Omental fat pad (tissue), 4 donors: Measurements from ENCODE around the gene FOXR2. TPM values are rescaled to one million over a fixed set of nuclear protein-coding genes. Genes with fewer than 3 reads are reported as not detected.

Experiments
- ATAC-seq: fragments of 150-250 bp; one replicate; pipeline ENCODE4 v1.9.1; 2016; ENCODE audit warnings: mild to moderate bottlenecking, moderate library complexity; ENCODE audit not compliant: low FRiP score
- DNase-seq: peaks from one replicate; pipeline ENCODE4 v3.0.0-alpha.2; 2019; ENCODE audit warnings: low spot score
- total RNA-seq, 4 donors: library from RNA; depleted of rRNA; stranded (reverse); fragments of >200 nt; gene quantifications; one replicate each; pipeline ENCODE4 v1.1.0, GENCODE V29; 2016
- TF ChIP-seq, protein P1 (sequence below), 3 donors: fragments of 450-650 bp; IDR thresholded peaks; one replicate each; pipeline ENCODE4 v1.5.1; 2016 to 2017; ENCODE audit warnings: antibody characterized with exemption in 3 of 3, mild to moderate bottlenecking in 3 of 3, moderate library complexity in 2 of 3

FOXR2 gene, protein sequence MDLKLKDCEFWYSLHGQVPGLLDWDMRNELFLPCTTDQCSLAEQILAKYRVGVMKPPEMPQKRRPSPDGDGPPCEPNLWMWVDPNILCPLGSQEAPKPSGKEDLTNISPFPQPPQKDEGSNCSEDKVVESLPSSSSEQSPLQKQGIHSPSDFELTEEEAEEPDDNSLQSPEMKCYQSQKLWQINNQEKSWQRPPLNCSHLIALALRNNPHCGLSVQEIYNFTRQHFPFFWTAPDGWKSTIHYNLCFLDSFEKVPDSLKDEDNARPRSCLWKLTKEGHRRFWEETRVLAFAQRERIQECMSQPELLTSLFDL
- not detected for total RNA-seq

DNA sequence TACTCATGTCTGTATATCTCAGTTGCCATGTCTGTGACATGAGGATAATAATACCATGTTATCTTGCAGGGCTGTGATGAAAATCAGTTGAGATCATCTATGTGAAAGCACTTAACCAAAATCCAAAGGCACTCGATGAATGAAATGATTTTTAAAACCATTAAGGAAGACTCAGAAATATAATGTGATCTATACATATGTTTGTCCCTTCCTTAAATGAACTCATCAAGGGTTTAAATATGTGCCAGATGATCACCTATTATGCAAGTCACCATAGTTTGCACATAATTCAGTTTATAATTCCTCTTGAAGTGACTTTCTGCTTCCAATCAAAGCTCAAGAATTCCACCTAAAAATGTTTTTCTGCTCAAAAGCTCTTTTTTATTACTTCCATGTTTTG, at the start of gene FOXR2:
Gene FOXR2 (plus strand): TSS at position 301 of the 400 bp plus-strand sequence. CDS start 312 bp downstream, outside the sequence.
- ATAC-seq: no peak

DNA sequence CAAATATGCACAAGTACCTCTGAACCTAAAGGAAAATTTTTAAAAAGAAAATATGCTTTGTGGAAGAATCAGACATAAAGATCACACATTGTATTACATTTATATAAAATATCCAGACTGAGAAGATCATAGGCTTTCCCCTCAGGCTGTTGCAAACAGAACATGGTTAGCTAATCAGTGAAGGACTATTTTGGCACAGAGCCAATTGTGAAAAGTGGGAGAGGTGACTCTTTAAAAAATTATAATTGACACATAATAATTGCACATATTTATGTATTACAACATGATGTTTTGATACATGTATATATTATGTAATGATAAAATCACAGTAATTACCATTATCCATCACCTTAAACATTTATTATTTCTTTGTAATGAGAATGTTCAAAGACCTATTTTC, 44.1 kb upstream of the FOXR2 start:
- no peak for DNase-seq
- TF ChIP-seq, protein P1, sequence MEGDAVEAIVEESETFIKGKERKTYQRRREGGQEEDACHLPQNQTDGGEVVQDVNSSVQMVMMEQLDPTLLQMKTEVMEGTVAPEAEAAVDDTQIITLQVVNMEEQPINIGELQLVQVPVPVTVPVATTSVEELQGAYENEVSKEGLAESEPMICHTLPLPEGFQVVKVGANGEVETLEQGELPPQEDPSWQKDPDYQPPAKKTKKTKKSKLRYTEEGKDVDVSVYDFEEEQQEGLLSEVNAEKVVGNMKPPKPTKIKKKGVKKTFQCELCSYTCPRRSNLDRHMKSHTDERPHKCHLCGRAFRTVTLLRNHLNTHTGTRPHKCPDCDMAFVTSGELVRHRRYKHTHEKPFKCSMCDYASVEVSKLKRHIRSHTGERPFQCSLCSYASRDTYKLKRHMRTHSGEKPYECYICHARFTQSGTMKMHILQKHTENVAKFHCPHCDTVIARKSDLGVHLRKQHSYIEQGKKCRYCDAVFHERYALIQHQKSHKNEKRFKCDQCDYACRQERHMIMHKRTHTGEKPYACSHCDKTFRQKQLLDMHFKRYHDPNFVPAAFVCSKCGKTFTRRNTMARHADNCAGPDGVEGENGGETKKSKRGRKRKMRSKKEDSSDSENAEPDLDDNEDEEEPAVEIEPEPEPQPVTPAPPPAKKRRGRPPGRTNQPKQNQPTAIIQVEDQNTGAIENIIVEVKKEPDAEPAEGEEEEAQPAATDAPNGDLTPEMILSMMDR (IDR thresholded peaks at IDR 0.05): no peak
- no peak for ATAC-seq

More for the DNA sequence above, at the start of gene FOXR2:
- no peak for DNase-seq
- TF ChIP-seq, protein P1 (IDR thresholded peaks at IDR 0.05): no peak

DNA sequence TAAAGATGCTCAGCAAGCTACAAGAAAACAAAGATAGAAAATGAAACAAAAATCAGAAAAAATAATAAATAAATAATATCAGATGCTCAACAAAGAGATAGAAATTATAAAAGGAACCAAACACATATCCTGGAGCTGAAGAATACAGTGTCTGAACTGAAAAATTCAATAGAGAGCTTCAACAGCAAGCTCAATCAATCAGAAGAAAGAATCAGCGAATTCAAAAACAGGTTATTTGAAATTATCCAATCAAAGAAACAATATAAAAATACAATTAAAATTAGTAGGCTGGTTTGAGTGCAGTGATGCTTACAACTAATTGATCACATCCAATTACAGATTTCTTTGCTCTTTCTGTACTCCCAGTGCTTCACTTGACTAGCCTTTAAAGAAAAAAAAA, 40.8 kb upstream of the FOXR2 start:
- TF ChIP-seq, protein P1 (IDR thresholded peaks at IDR 0.05): no peak
- ATAC-seq: no peak
- DNase-seq: no peak

DNA sequence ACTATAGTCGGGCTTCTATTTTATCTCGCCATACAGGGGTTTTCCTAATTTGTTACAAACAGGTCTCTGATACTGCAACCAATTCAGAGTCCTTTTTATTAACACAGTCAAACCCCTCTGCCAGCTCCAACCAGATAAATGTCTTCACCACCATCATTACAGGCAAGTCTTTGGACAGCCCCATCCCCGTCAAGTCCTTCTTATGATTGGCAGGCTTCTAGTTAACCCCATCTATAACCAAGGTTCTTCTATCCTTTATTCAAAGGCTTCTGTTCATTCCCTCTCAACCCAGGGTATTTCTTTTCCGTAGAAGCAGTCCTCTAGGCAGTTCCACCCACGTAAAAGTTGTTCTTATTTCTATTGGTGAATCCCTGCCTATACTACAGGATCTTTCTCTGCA, 29.9 kb upstream of the FOXR2 start:
- TF ChIP-seq, protein P1 (IDR thresholded peaks at IDR 0.05): no peak
- ATAC-seq: no peak

DNA sequence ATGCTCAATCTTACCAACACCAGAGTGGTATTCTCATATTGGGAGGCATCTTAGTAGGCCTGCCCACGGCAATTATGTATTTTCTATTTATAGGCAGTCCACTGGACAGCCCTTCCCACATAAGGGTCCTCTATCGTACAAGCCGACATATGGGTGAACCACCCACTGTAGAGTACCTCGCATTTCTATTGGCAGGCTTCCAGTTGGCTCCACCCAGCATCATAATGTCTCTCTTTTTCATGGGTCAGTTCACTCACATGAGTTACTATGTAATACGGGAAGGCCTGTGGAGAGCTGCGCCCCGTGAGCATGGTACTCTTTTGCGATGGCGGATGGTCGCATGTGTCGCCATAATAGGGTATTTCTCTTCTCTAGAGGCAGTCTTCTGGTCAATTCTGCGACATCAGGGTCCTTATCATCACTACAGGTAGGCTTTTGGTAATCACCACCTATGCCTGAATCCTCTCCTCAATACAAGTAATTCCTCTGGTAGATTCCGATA, 29.4 kb upstream of the FOXR2 start:
- no peak for DNase-seq
- TF ChIP-seq, protein P1 (IDR thresholded peaks at IDR 0.05): no peak
- ATAC-seq: no peak

More for the DNA sequence above, 29.9 kb upstream of the FOXR2 start:
- no peak for DNase-seq

DNA sequence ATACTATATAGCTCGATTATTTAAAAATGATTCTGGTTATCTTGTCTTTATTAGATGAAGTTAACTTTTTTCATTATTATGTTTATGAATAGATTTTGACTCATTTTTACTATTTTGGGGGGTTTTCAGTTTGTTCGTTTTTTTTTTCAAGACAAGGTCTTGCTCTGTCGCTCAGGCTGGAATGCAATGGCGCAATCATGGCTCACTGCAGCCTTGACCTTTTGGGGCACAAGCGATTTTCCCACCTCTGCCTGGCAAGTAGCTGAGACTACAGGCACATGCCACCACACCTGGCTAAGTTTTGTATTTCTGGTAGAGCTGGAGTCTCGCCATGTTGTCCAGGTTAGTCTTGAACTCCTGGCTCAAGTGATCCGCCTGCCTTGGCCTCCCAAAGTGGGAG, 24.9 kb upstream of the FOXR2 start:
- DNase-seq (no peak), ATAC-seq (no peak)
- TF ChIP-seq, protein P1 (IDR thresholded peaks at IDR 0.05): no peak

DNA sequence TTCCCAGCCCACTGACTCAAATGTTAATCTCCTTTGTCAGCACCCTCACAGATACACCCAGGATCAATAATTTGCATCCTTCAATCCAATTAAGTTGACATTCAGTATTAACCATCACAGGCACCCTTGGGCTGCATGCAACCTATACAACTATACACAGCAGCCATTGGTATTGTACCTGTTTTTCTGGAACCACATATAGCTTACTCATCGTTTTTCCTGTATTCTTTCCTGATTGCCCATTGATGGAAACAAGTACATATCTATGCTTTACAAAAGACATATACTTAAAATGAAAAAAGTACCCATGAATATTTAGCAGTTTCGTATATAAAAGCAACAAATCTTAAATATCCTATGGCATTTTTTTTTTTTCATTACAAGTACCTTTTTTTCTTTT, 3.7 kb upstream of the FOXR2 start:
- TF ChIP-seq, protein P1 (IDR thresholded peaks at IDR 0.05): no peak
- DNase-seq (no peak), ATAC-seq (no peak)
